Suprapubic skin (tissue), 3 donors: ENCODE results near the gene GOSR2.

Source experiments
- EP300 ChIP-seq: sonication (generic); formaldehyde crosslinking; IDR thresholded peaks from one replicate; pipeline ENCODE4 v1.6.1; 2017; ENCODE audit warnings: antibody characterized with exemption
- POLR2A ChIP-seq, 2 donors: fragments of 450-650 bp; IDR thresholded peaks; one replicate each; pipeline ENCODE4 v1.6.1; 2017; ENCODE audit warnings: antibody characterized with exemption in 2 of 2, mild to moderate bottlenecking in 2 of 2, moderate library complexity in 2 of 2
- TF ChIP-seq, protein P1 (sequence below), 2 donors: fragments of 200-600 bp in 1 of 2; fragments of 450-650 bp in 1 of 2; sonication (generic) in 1 of 2; IDR thresholded peaks; one replicate each; pipeline ENCODE4 v1.5.1; 2016 to 2019; ENCODE audit warnings: antibody characterized with exemption in 2 of 2, mild to moderate bottlenecking in 1 of 2, moderate library complexity in 1 of 2

- TF ChIP-seq, protein P1, sequence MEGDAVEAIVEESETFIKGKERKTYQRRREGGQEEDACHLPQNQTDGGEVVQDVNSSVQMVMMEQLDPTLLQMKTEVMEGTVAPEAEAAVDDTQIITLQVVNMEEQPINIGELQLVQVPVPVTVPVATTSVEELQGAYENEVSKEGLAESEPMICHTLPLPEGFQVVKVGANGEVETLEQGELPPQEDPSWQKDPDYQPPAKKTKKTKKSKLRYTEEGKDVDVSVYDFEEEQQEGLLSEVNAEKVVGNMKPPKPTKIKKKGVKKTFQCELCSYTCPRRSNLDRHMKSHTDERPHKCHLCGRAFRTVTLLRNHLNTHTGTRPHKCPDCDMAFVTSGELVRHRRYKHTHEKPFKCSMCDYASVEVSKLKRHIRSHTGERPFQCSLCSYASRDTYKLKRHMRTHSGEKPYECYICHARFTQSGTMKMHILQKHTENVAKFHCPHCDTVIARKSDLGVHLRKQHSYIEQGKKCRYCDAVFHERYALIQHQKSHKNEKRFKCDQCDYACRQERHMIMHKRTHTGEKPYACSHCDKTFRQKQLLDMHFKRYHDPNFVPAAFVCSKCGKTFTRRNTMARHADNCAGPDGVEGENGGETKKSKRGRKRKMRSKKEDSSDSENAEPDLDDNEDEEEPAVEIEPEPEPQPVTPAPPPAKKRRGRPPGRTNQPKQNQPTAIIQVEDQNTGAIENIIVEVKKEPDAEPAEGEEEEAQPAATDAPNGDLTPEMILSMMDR (IDR thresholded peaks at IDR 0.05), result no peak
- no peak for TF ChIP-seq POLR2A (IDR thresholded peaks at IDR 0.05)
- TF ChIP-seq EP300, result no peak
These were observed 59.6 kb downstream of the GOSR2 start for GRCh38 chr17:46982577-46982976.
